ENCODE results near the gene GLRX2.

DNA sequence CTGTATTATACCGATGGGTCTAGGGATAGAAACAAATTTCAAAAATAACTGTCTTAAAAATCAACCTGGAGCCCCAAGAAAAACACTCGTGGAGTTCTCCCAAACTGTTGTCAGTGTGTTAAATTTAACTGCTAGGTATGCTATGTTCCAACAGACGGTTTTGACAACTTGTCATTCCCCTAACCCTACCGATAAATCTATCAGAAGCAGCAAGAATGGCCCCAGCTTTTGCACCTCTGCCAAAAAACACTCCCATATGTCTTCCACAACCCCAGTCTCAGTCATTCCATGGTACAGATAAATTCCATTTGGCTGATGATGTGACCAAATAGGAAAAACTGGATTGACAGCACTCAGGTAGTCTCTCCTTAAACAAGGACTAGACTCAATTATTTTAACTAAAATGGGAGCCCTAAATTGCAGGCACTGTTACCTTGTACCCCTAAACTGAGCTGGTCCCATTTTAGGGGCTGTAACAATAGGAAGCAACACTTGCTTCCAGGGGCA is 51.0 kb downstream of the GLRX2 start:
- no peak for TF ChIP-seq POLR2A (IDR thresholded peaks at IDR 0.05)
- TF ChIP-seq, protein P1, sequence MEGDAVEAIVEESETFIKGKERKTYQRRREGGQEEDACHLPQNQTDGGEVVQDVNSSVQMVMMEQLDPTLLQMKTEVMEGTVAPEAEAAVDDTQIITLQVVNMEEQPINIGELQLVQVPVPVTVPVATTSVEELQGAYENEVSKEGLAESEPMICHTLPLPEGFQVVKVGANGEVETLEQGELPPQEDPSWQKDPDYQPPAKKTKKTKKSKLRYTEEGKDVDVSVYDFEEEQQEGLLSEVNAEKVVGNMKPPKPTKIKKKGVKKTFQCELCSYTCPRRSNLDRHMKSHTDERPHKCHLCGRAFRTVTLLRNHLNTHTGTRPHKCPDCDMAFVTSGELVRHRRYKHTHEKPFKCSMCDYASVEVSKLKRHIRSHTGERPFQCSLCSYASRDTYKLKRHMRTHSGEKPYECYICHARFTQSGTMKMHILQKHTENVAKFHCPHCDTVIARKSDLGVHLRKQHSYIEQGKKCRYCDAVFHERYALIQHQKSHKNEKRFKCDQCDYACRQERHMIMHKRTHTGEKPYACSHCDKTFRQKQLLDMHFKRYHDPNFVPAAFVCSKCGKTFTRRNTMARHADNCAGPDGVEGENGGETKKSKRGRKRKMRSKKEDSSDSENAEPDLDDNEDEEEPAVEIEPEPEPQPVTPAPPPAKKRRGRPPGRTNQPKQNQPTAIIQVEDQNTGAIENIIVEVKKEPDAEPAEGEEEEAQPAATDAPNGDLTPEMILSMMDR (IDR thresholded peaks at IDR 0.05), result no peak

All from heart left ventricle (tissue), 13 donors.